A549 (cell line): ENCODE measurements around the gene IPO4. TPM values are rescaled to one million over a fixed set of nuclear protein-coding genes. Genes with fewer than 3 reads are reported as not detected.

Source experiments
- ATAC-seq, 2 experiments: fragments of 200-7000 bp in 1 of 2; fragments of >200 bp in 1 of 2; cut with Nextera tagmentation in 1 of 2; cut with Tn5 transposase in 1 of 2; 3 replicates each; pipeline versions ENCODE4 v1.8.0 to v1.9.1; 2018 to 2020; ENCODE audit warnings: mild to moderate bottlenecking in 1 of 2, moderate library complexity in 1 of 2
- CTCF ChIA-PET: fragments of 300-600 bp; sonication (Branson Sonifier 250); formaldehyde crosslinking; extraction: SDS; loops from one replicate; lab custom pipeline; 2021; ENCODE audit warnings: antibody characterized with exemption, inconsistent platforms; lab: Yijun Ruan, JAX
- POLR2A ChIA-PET: fragments of 350-600 bp; formaldehyde crosslinking; extraction: SDS; loops from one replicate; lab custom pipeline; 2021; ENCODE audit warnings: antibody characterized with exemption, inconsistent platforms; lab: Yijun Ruan, JAX
- DNase-seq, 2 experiments: peaks; one replicate each; pipeline versions ENCODE4 v3.0.0 to v3.0.0-alpha.2; 2011 to 2016; ENCODE audit warnings: low read depth in 1 of 2, low spot score in 1 of 2
- FAIRE-seq: peaks from 2 replicates; lab custom pipeline; 2011; peaks lifted over from hg19 to GRCh38; lab: Jason Lieb, UNC
- H3K27ac ChIP-seq, 2 experiments: fragments of >200 bp; sonication (Bioruptor Twin); formaldehyde crosslinking; 3 replicates each; pipeline ENCODE4 v1.5.1; 2016 to 2017
- H3K4me1 ChIP-seq: fragments of >200 bp; sonication (Bioruptor Twin); formaldehyde crosslinking; 3 replicates; pipeline ENCODE4 v1.6.1; 2016
- H3K4me2 ChIP-seq: fragments of >200 bp; sonication (Bioruptor Twin); formaldehyde crosslinking; 3 replicates; pipeline ENCODE4 v1.6.1; 2016
- H3K4me3 ChIP-seq: fragments of >200 bp; sonication (Bioruptor Twin); formaldehyde crosslinking; 3 replicates; pipeline ENCODE4 v1.5.1; 2016
- H3K9me3 ChIP-seq: fragments of >200 bp; sonication (Bioruptor Twin); formaldehyde crosslinking; 3 replicates; pipeline ENCODE4 v1.6.1; 2016
- BCL3 ChIP-seq: fragments of >200 bp; sonication (Bioruptor Twin); formaldehyde crosslinking; IDR thresholded peaks from 3 replicates; pipeline ENCODE4 v1.6.1; 2016
- BHLHE40 ChIP-seq: IDR thresholded peaks from 2 replicates; pipeline ENCODE4 v1.6.1; 2012; ENCODE audit warnings: low read depth, low read length, inconsistent platforms
- CBX8 ChIP-seq: fragments of 200-600 bp; sonication (generic); IDR thresholded peaks from 2 replicates; pipeline ENCODE4 v1.6.1; 2016
- CTCF ChIP-seq: fragments of >200 bp; sonication (Bioruptor Twin); formaldehyde crosslinking; IDR thresholded peaks from 3 replicates; pipeline ENCODE4 v1.5.1; 2016
- E2F6 ChIP-seq: IDR thresholded peaks from 2 replicates; pipeline ENCODE4 v1.6.1; 2012; ENCODE audit warnings: low read depth, borderline replicate concordance
- FOXS1 ChIP-seq: fragments of 250-450 bp; sonication (Bioruptor Pico); IDR thresholded peaks from 2 replicates; pipeline ENCODE4 v1.5.0; 2020; ENCODE audit warnings: mild to moderate bottlenecking, moderate library complexity
- GATA3 ChIP-seq: IDR thresholded peaks from 2 replicates; pipeline ENCODE4 v1.6.1; 2012; ENCODE audit warnings: borderline replicate concordance
- HOXA7 ChIP-seq: fragments of 250-450 bp; sonication (Bioruptor Pico); IDR thresholded peaks from 2 replicates; pipeline ENCODE4 v1.5.0; 2020; ENCODE audit warnings: mild to moderate bottlenecking, moderate library complexity
- HOXB5 ChIP-seq: fragments of 250-450 bp; sonication (Bioruptor Pico); IDR thresholded peaks from 2 replicates; pipeline ENCODE4 v1.5.0; 2020; ENCODE audit warnings: mild to moderate bottlenecking, moderate library complexity
- JUN ChIP-seq, 2 experiments: fragments of >200 bp; sonication (Bioruptor Twin); formaldehyde crosslinking; IDR thresholded peaks; 2 replicates in 1 of 2; 3 replicates in 1 of 2; pipeline ENCODE4 v1.6.1; 2016 to 2017
- JUNB ChIP-seq: fragments of >200 bp; sonication (Bioruptor Twin); formaldehyde crosslinking; IDR thresholded peaks from 2 replicates; pipeline ENCODE4 v1.6.1; 2016
- MAFK ChIP-seq: fragments of 450-650 bp; IDR thresholded peaks from 2 replicates; pipeline ENCODE4 v1.6.1; 2014; ENCODE audit not compliant: partially characterized antibody
- MAX ChIP-seq: IDR thresholded peaks from 2 replicates; pipeline ENCODE4 v1.6.1; 2012
- PBX3 ChIP-seq: IDR thresholded peaks from 2 replicates; pipeline ENCODE4 v1.6.1; 2012
- POLR2A ChIP-seq: IDR thresholded peaks from 2 replicates; pipeline ENCODE4 v1.6.1; 2012; ENCODE audit warnings: mild to moderate bottlenecking, low read length
- RAD21 ChIP-seq, 2 experiments: fragments of >200 bp in 1 of 2; sonication (Bioruptor Twin) in 1 of 2; formaldehyde crosslinking in 1 of 2; IDR thresholded peaks in 1 of 2; conservative IDR thresholded peaks in 1 of 2; 2 replicates in 1 of 2; 3 replicates in 1 of 2; pipeline ENCODE4 v1.6.1; 2012 to 2018; ENCODE audit warnings: inconsistent platforms in 1 of 2
- RCOR1 ChIP-seq: fragments of 150-350 bp; IDR thresholded peaks from 2 replicates; pipeline ENCODE4 v1.6.1; 2014; ENCODE audit warnings: antibody characterized with exemption, low read length, low read depth
- RFX5 ChIP-seq: fragments of 450-650 bp; IDR thresholded peaks from 2 replicates; pipeline ENCODE4 v1.7.1; 2014; ENCODE audit warnings: antibody characterized with exemption, mild to moderate bottlenecking, moderate library complexity
- SMC3 ChIP-seq: fragments of >200 bp; sonication (Bioruptor Twin); formaldehyde crosslinking; IDR thresholded peaks from 3 replicates; pipeline ENCODE4 v1.6.1; 2018; ENCODE audit warnings: inconsistent platforms
- TFCP2L1 ChIP-seq: fragments of 250-450 bp; sonication (Bioruptor Pico); IDR thresholded peaks from 2 replicates; pipeline ENCODE4 v1.5.0; 2021; ENCODE audit warnings: mild to moderate bottlenecking
- TP53 ChIP-seq: fragments of 250-450 bp; sonication (Bioruptor Pico); IDR thresholded peaks from 2 replicates; pipeline ENCODE4 v1.5.0; 2021; ENCODE audit warnings: mild to moderate bottlenecking, moderate library complexity
- USF2 ChIP-seq: fragments of 450-650 bp; IDR thresholded peaks from 2 replicates; pipeline ENCODE4 v1.6.1; 2014; ENCODE audit warnings: antibody characterized with exemption
- ZC3H11A ChIP-seq: fragments of 450-650 bp; IDR thresholded peaks from 2 replicates; pipeline ENCODE4 v1.6.1; 2014; ENCODE audit warnings: antibody characterized with exemption, mild to moderate bottlenecking
- WGBS: methylation state at CpG from one replicate; pipeline ENCODE4 v1.1.6; 2017; ENCODE audit errors: missing lambda C conversion rate; 5-methylcytosine and 5-hydroxymethylcytosine counted together
- polyA plus RNA-seq, 4 experiments: library from polyadenylated mRNA; depleted of rRNA in 3 of 4; stranded (reverse); fragments of >200 nt; fragmentation: RNase III in 1 of 4; extraction: RNeasy Plus Mini Kit Qiagen cat#74134 plus additional on column Dnase treatment in 1 of 4; gene quantifications; 2 replicates in 3 of 4; 3 replicates in 1 of 4; pipeline ENCODE4 v1.2.3, GENCODE V29; 2011 to 2017

The IPO4 gene
- polyA plus RNA-seq, 2 of the 4 experiments (the other 2 are of a cell fraction), result 37.1 to 91.7 TPM

GRCh38 chr14:24162093-24162492 is 26.5 kb downstream of the IPO4 start:
- WGBS, result 87% methylated on average over 8 of the region's 8 CpGs
- ChIA-PET POLR2A (interaction anchor here (1.1 to 2.4 kb wide), 3 partner anchors 21 to 48 kb away, joined by 4 to 16 read pairs (median 13); partner anchors contain the start of genes DCAF11, EMC9, NRL and PSME1), CTCF (interaction anchor here (0.8 to 7.0 kb wide), 14 partner anchors 8 to 126 kb away, joined by 3 to 168 read pairs (median 29); partner anchors contain the start of genes DCAF11, EMC9, NRL and PCK2)
- no peaks in the 10 kb centered on the region for H3K9me3 ChIP-seq
- DNase-seq (no peak), ATAC-seq (no peak), FAIRE-seq (no peak)
- TF ChIP-seq ZC3H11A, result no peak
- no peak for TF ChIP-seq CTCF
- no peak for TF ChIP-seq FOXS1
- no peak for TF ChIP-seq E2F6
- no peak for TF ChIP-seq POLR2A
- peak overlapping the region; percentile 86 to 91; a peak in 5 of 6 replicates for H3K27ac ChIP-seq
- no peak overlapping the region; the same call in 2 of the 3 replicates for H3K4me3 ChIP-seq
- peak overlapping the region; percentile 92 for H3K4me2 ChIP-seq
- peaks cover 25% of the 10 kb centered on the region for H3K4me1 ChIP-seq

GRCh38 chr14:24160850-24161804 is 27.5 kb downstream of the IPO4 start, which contains the start of gene IRF9:
IRF9 (plus strand) TSS chr14:24161265; CDS start chr14:24162145, 880 bp downstream.
- TF ChIP-seq RAD21 (conservative IDR thresholded peaks at IDR 0.05 in 1 of 2, IDR thresholded peaks at IDR 0.05 in 1 of 2) (peak; percentile 72 to 78), CBX8 (no peak), HOXA7 (CRISPR knock-in tag) (0 out of 2 replicates have a peak, but pooled peaks have one; percentile 70), TP53 (CRISPR knock-in tag) (no peak; the same call in 1 of the 2 replicates), CTCF (peak; percentile 92), RCOR1 (no peak), MAX (peak; percentile 87), PBX3 (peak; percentile 35; the same call in 1 of the 2 replicates), SMC3 (peak; percentile 77), HOXB5 (CRISPR knock-in tag) (no peak), TFCP2L1 (CRISPR knock-in tag) (no peak), RFX5 (no peak), USF2 (peak; percentile 92), BCL3 (0 out of 3 replicates have a peak, but pooled peaks have one; percentile 40), JUNB (no peak), BHLHE40 (no peak), MAFK (peak; percentile 19), GATA3 (0 out of 2 replicates have a peak, but pooled peaks have one; percentile 23), JUN (IDR thresholded peaks at IDR 0.05) (peak; percentile 62 to 79; a peak in 4 of 5 replicates), FOXS1 (no peak), POLR2A (no peak)
- POLR2A ChIA-PET, result interaction anchor here (0.6 to 2.4 kb wide), 9 partner anchors 10 to 82 kb away, joined by 3 to 16 read pairs (median 6); partner anchors contain the start of genes DCAF11, EMC9, NRL and PCK2
- DNase-seq (peak; percentile 95 to 96), FAIRE-seq (no peak), ATAC-seq (peak; percentile 79 to 94)
- Histone ChIP-seq H3K4me1 (peaks cover 25% of the 10 kb centered on the region), H3K27ac (peak within 1 kb of the TSS; percentile 86 to 91), H3K9me3 (no peaks in the 10 kb centered on the region), H3K4me3 (peak within 1 kb of the TSS; percentile 47), H3K4me2 (peak within 1 kb of the TSS; percentile 92)
- 10% methylated on average over 10 of the region's 12 CpGs for WGBS
- CTCF ChIA-PET, result interaction anchor here (0.8 to 7.0 kb wide), 39 partner anchors 9 to 572 kb away, joined by 3 to 168 read pairs (median 5); partner anchors contain the start of genes CARMIL3, DCAF11, EMC9 and FITM1
